ENCODE measurements around the gene SERPINB3.

DNA sequence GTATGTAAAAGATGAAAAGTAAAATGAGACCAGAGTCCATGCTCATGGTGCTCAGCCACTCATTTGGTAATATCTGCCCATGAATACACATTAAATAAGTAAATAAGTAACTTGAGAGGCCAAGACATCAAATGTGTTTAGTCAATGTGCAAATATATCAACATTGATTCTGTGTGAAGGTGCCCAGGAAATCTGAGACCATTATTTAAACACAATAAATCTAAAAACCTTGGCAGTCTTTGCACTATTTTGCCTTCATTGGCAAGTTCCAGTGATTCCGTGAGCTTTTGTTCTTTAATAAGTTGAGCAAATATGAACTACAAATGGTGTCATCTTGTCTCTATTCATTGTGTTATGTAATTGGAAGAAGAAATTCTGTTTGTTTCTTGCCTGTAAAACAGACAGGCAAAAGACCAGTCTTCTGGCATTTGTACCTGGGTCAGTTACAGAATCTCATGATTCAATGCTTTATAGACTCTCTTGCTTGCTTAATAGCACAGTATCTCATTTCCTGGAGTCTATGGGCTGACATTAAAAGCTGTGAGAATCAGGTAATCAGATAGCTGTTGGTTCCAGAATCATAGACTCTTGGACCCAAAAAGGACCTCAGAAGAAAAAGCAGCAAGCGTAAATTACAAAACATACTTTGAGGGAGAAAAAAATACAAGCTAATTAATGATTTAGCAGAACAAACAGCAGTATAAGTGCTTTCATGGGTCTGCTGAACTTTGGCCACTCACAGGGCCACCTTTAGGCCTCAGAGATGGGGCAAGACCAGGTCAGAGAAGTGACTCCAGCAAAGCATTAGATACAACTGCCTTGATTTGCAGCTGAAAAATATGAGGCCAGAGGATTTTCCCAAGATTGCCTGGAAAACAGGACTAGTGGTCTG lies 20.0 kb upstream of the SERPINB3 start:
- no peak for TF ChIP-seq EP300 (IDR thresholded peaks at IDR 0.05)
- TF ChIP-seq CTCF (IDR thresholded peaks at IDR 0.05), result no peak

Data from suprapubic skin (tissue), 3 donors.